Measurements from ENCODE around the gene STRA8. TPM values are rescaled to one million over a fixed set of nuclear protein-coding genes. Genes with fewer than 3 reads are reported as not detected.

The STRA8 gene
- total and polyA plus RNA-seq, 2 of the 13 experiments (the other 11 are each of a cell fraction or from before 2014, with no cell fraction given): not detected

GRCh38 chr7:135281363-135281949 lies 47.8 kb downstream of the STRA8 start (continued):
- TF ChIP-seq ZNF768 (CRISPR knock-in tag; IDR thresholded peaks at IDR 0.05) (no peak), JUN (CRISPR knock-in tag; IDR thresholded peaks at IDR 0.05) (0 out of 2 replicates have a peak, but pooled peaks have one; percentile 15), FLYWCH1 (CRISPR knock-in tag; IDR thresholded peaks at IDR 0.05) (no peak), ZHX2 (IDR thresholded peaks at IDR 0.05; ENCODE audit: low read depth) (no peak), ZHX2 (CRISPR knock-in tag; IDR thresholded peaks at IDR 0.05; ENCODE audit: borderline replicate concordance) (no peak), ZNF570 (CRISPR knock-in tag; IDR thresholded peaks at IDR 0.05; ENCODE audit: borderline replicate concordance) (no peak)
